GM20000 (cell line): ENCODE data around the gene PRTFDC1.
"Not testable (repeated sequence)": the region's sequence is repeated elsewhere in the genome, so short reads cannot be mapped to it uniquely, and the experiment has no call there.

Experiments
- DNase-seq: peaks from one replicate; pipeline ENCODE4 v3.0.0; 2012; ENCODE audit warnings: low spot score
- CTCF ChIP-seq: IDR thresholded peaks from 2 replicates; pipeline ENCODE4 v1.5.1; 2012; ENCODE audit warnings: mild to moderate bottlenecking, control low read depth; ENCODE audit errors: extremely low read depth, missing control alignments

The PRTFDC1 gene

DNA sequence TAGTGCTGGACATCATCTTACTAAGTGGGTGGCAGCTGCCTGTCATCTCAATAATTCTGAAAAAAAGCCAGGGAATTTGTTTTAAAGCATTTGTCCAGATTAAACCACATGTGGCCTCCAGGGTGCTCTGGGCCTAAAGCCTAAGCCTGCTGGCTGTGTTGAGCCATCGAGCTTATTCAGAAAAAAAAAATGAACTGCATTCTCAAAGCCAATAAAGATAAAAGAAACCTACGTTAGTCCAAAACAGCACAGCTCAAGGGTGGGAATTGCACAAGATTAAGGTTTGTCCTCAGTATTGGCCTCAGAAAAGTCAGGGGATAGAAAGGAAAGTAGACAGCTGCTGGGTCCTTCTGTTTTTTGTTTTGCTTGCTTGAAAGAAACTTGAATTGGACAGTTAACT lies 22.6 kb upstream of the PRTFDC1 start:
- no peak for TF ChIP-seq CTCF
- DNase-seq, result no peak

GRCh38 chr10:24973163-24973562 lies 20.8 kb upstream of the PRTFDC1 start:
- DNase-seq, result no peak

DNA sequence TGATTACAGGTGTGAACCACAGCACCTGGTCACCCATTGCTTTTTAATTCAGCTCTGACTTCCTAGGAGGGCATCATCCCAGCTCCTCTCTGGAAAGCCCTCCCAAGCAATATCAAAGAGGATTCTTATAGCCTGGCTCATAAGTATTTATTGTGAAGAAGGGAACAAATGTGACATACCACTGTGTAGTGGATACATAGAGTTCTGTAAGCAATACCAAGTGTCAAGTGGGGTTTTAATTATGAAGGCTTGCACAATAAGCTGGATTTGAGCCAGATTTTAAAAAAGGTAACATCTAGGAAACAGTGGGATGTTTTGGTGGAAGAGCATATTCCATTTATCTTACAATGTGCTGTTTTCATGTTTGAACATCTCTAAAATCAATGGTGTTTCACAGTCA lies 19.0 kb upstream of the PRTFDC1 start:
- no peak for TF ChIP-seq CTCF
- no peak for DNase-seq

More at GRCh38 chr10:24973163-24973562, 20.8 kb upstream of the PRTFDC1 start:
- no peak for TF ChIP-seq CTCF

GRCh38 chr10:24969841-24970281 lies 17.5 kb upstream of the PRTFDC1 start:
- no peak for TF ChIP-seq CTCF
- no peak for DNase-seq

GRCh38 chr10:24968951-24969350 lies 16.5 kb upstream of the PRTFDC1 start:
- DNase-seq, result not testable (repeated sequence)

GRCh38 chr10:24968349-24968748 lies 15.9 kb upstream of the PRTFDC1 start:
- no peak for DNase-seq
- TF ChIP-seq CTCF, result no peak

DNA sequence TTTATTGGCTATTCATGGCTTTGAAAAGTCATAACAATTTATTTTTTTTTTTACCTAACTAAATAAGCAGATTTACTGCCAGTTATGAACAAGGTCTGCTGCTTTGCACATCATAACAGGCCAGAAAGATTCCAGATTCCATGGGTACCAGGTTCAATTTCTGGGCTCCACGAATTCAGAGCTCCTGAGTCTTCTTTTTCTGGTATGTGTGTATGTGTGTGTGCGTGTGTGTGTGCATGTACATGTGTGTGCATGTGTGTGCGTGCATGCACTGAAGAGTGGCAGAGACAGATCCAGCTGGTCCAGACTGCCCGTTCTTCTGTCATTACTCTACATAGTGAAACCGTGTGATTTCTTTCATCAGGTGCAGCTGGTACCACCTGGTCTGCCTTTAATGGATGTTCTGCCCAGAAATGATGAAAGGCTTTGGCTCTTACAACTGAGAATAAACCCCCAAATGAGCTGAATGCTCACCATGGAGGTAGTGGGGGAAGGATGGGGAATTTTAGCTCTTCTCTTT lies 14.6 kb upstream of the PRTFDC1 start:
- TF ChIP-seq CTCF, result no peak
- DNase-seq, result no peak

DNA sequence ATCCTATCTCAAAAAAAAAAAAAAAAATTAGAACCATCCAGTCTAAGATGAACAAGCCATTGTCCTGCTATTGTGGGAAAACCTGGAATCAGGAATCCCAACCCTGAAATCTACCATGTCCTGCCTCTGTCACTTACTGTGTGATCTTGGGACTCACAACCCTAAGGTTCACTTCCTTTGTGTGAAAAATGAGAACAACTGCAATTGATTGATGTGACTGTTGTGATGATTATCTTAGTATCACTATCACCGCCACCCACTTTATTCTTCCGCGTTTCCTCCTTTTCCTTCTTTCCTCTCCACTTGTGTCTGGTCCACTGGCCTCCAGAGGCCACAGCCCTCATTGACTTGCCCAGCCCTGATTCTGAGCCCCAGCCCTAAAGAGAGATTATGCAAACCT lies 12.6 kb upstream of the PRTFDC1 start:
- TF ChIP-seq CTCF, result no peak
- no peak for DNase-seq
